Naive thymus-derived CD4-positive, alpha-beta T cell (primary cell): Measurements from ENCODE around the gene PISD. TPM values are rescaled to one million over a fixed set of nuclear protein-coding genes. Genes with fewer than 3 reads are reported as not detected.

Experiments used
- ATAC-seq: fragments of 150-1000 bp; cut with Tn5 transposase; 2 replicates; pipeline ENCODE4 v1.10.0; 2021; ENCODE audit warnings: mild to moderate bottlenecking, moderate library complexity
- CTCF ChIA-PET: fragments of 350-600 bp; sonication (Branson Sonifier 250); formaldehyde crosslinking; loops from one replicate; lab custom pipeline; 2021; ENCODE audit warnings: antibody characterized with exemption; lab: Charles Lee
- POLR2A ChIA-PET: fragments of 350-600 bp; sonication (Branson Sonifier 250); formaldehyde crosslinking; loops from one replicate; lab custom pipeline; 2021; ENCODE audit warnings: antibody characterized with exemption, inconsistent platforms; lab: Charles Lee
- DNase-seq, 9 donors: peaks; one replicate each; pipeline versions ENCODE4 v3.0.0 to v3.0.0-alpha.2; 2020 to 2022; ENCODE audit warnings: mixed read lengths in 1 of 9
- H3K27ac ChIP-seq: one replicate; pipeline ENCODE4 v1.7.0; 2013; ENCODE audit warnings: mild to moderate bottlenecking, low read depth, low read length, moderate library complexity
- H3K27me3 ChIP-seq, 2 donors: one replicate each; pipeline ENCODE4 v1.7.0; 2013; ENCODE audit warnings: low read length in 2 of 2, mild to moderate bottlenecking in 2 of 2, moderate library complexity in 2 of 2; ENCODE audit not compliant: control insufficient read depth in 2 of 2, insufficient read depth in 2 of 2
- H3K36me3 ChIP-seq, 3 experiments: 1 replicate in 2 of 3; 2 replicates in 1 of 3; pipeline ENCODE4 v1.7.0; 2013; ENCODE audit warnings: low read length in 3 of 3, mild to moderate bottlenecking in 3 of 3, moderate library complexity in 1 of 3; ENCODE audit not compliant: insufficient read depth in 3 of 3, control insufficient read depth in 2 of 3
- H3K4me1 ChIP-seq, 2 donors: one replicate each; pipeline ENCODE4 v1.7.0; 2013; ENCODE audit warnings: low read length in 2 of 2, mild to moderate bottlenecking in 2 of 2, moderate library complexity in 1 of 2; ENCODE audit not compliant: control insufficient read depth in 2 of 2, insufficient read depth in 2 of 2
- H3K4me3 ChIP-seq: 2 replicates; pipeline ENCODE4 v1.7.0; 2013; ENCODE audit warnings: mild to moderate bottlenecking, low read length
- H3K9me3 ChIP-seq, 3 experiments: 1 replicate in 2 of 3; 2 replicates in 1 of 3; pipeline ENCODE4 v1.7.0; 2013; ENCODE audit warnings: low read length in 3 of 3; ENCODE audit not compliant: control insufficient read depth in 2 of 3
- H3K27ac Mint-ChIP-seq, 9 donors: one replicate each; pipeline ENCODE4 v1.8.0; 2020 to 2022; ENCODE audit warnings: mixed read lengths in 9 of 9, mild to moderate bottlenecking in 8 of 9, moderate library complexity in 5 of 9, inconsistent platforms in 2 of 9
- H3K27me3 Mint-ChIP-seq, 5 donors: one replicate each; pipeline ENCODE4 v1.8.0; 2021 to 2022; ENCODE audit warnings: mixed read lengths in 5 of 5, mild to moderate bottlenecking in 1 of 5
- H3K36me3 Mint-ChIP-seq, 5 donors: one replicate each; pipeline ENCODE4 v1.8.0; 2020 to 2022; ENCODE audit warnings: mixed read lengths in 5 of 5, mild to moderate bottlenecking in 3 of 5, inconsistent platforms in 1 of 5
- H3K4me1 Mint-ChIP-seq, 7 donors: one replicate each; pipeline ENCODE4 v1.8.0; 2020 to 2022; ENCODE audit warnings: mixed read lengths in 7 of 7, mild to moderate bottlenecking in 3 of 7, inconsistent platforms in 1 of 7
- H3K4me3 Mint-ChIP-seq, 10 donors: one replicate each; pipeline ENCODE4 v1.8.0; 2020 to 2022; ENCODE audit warnings: mild to moderate bottlenecking in 10 of 10, mixed read lengths in 10 of 10, moderate library complexity in 6 of 10, inconsistent platforms in 2 of 10
- H3K9me3 Mint-ChIP-seq, 11 donors: one replicate each; pipeline ENCODE4 v1.8.0; 2020 to 2022; ENCODE audit warnings: mixed read lengths in 11 of 11, mild to moderate bottlenecking in 4 of 11, inconsistent platforms in 1 of 11, moderate library complexity in 1 of 11
- intact Hi-C, 2 donors: fragments of 100-400 bp; cut with micrococcal nuclease; formaldehyde crosslinking; loops; one replicate each; pipeline ENCODE4 v1.15.1; 2023
- polyA plus RNA-seq, 2 donors: library from polyadenylated mRNA; unstranded; fragments of 300-500 nt; fragmentation: Illumina TruSeq; gene quantifications; one replicate each; pipeline ENCODE4 v1.2.3, GENCODE V29; 2021
- total RNA-seq, 6 experiments: library from RNA in 5 of 6; stranded (reverse) in 5 of 6; gene quantifications; 1 replicate in 5 of 6; 2 replicates in 1 of 6; pipeline ENCODE4 v1.2.3 and lab custom pipeline; 2021 to 2026

PISD gene
- total and polyA plus RNA-seq, 7 experiments from 2014 or later = 15.3 to 47.8 (median 31.5) TPM

- CTCF ChIA-PET = interaction anchor here (0.7 to 2.8 kb wide), 2 partner anchors 44 to 73 kb away, joined by 3 to 16 read pairs; no protein-coding TSS in a partner anchor
- Mint-ChIP-seq H3K4me1 (peaks cover 23 to 63% (median 38%) of the 10 kb centered on the region in 7 donors), H3K4me3 (peak overlapping the region; percentile 61 to 92 (median 85)), H3K9me3 (peaks cover 0 to 6% (median 0%) of the 10 kb centered on the region in 11 donors), H3K27ac (peak overlapping the region; percentile 77 to 96 (median 91)), H3K27me3 (no peaks in the 10 kb centered on the region), H3K36me3 (peaks cover 0 to 3% (median 0%) of the 10 kb centered on the region in 5 donors)
- H3K4me1 ChIP-seq = peaks cover 16 to 19% of the 10 kb centered on the region in 2 donors
- POLR2A ChIA-PET = interaction anchor here (0.9 to 2.0 kb wide), 12 partner anchors 9 to 343 kb away, joined by 3 to 12 read pairs (median 5); partner anchors contain the start of genes PIK3IP1 and PISD
- H3K36me3 ChIP-seq = no peaks in the 10 kb centered on the region
- intact Hi-C loops = loop anchor here (1.0 to 10.0 kb wide), 13 partner anchors 33 to 525 kb away; partner anchors contain the start of genes DRG1 (in 2 of the 2), EIF4ENIF1 (in 2 of the 2), PISD (in 2 of the 2) and SFI1 (in 2 of the 2)
- peak overlapping the region; percentile 74 for H3K4me3 ChIP-seq
- ATAC-seq = no peak
- H3K27me3 ChIP-seq = no peaks in the 10 kb centered on the region
- DNase-seq = peak in 1 of 9 donors; percentile 23
- H3K27ac ChIP-seq = peak overlapping the region; percentile 95
- no peaks in the 10 kb centered on the region for H3K9me3 ChIP-seq
These were observed 32.3 kb downstream of the PISD start for GRCh38 chr22:31629741-31630184.

GRCh38 chr22:31628969-31629708 is 32.9 kb downstream of the PISD start:
- peak overlapping the region; percentile 74 for H3K4me3 ChIP-seq

GRCh38 chr22:31628362-31628761 is 33.7 kb downstream of the PISD start:
- ChIA-PET CTCF (interaction anchor here (0.6 kb wide), 1 partner anchor 48 kb away, joined by 3 read pairs; no protein-coding TSS in a partner anchor), POLR2A (interaction anchor here (0.5 kb wide), 2 partner anchors 276 to 321 kb away, joined by 3 to 4 read pairs; no protein-coding TSS in a partner anchor)
- Mint-ChIP-seq H3K36me3 (peaks cover 0 to 3% (median 0%) of the 10 kb centered on the region in 5 donors), H3K4me3 (peak overlapping the region in 9 of 10 donors; percentile 18 to 89 (median 81)), H3K4me1 (peaks cover 27 to 65% (median 33%) of the 10 kb centered on the region in 7 donors), H3K9me3 (peaks cover 0 to 9% (median 0%) of the 10 kb centered on the region in 11 donors), H3K27ac (peak overlapping the region; percentile 77 to 96 (median 90)), H3K27me3 (no peaks in the 10 kb centered on the region)
- Histone ChIP-seq H3K4me3 (no peak overlapping the region), H3K36me3 (peaks cover 0 to 6% (median 0%) of the 10 kb centered on the region in 3 experiments), H3K4me1 (peaks cover 16 to 19% of the 10 kb centered on the region in 2 donors), H3K27ac (peak overlapping the region; percentile 95), H3K9me3 (no peaks in the 10 kb centered on the region), H3K27me3 (no peaks in the 10 kb centered on the region)
- ATAC-seq (no peak), DNase-seq (no peak)
- intact Hi-C loops = no loop called here

More at GRCh38 chr22:31628969-31629708, 32.9 kb downstream of the PISD start:
- POLR2A ChIA-PET = interaction anchor here (2.0 kb wide), 1 partner anchor 9 kb away, joined by 11 read pairs; no protein-coding TSS in a partner anchor
- peak overlapping the region; percentile 95 for H3K27ac ChIP-seq
- H3K36me3 ChIP-seq = no peaks in the 10 kb centered on the region
- no peaks in the 10 kb centered on the region for H3K27me3 ChIP-seq
- H3K27me3 Mint-ChIP-seq = no peaks in the 10 kb centered on the region
- H3K4me3 Mint-ChIP-seq = peak overlapping the region; percentile 61 to 92 (median 85)
- peak overlapping the region; percentile 77 to 96 (median 91) for H3K27ac Mint-ChIP-seq
- peaks cover 16 to 19% of the 10 kb centered on the region in 2 donors for H3K4me1 ChIP-seq
- peaks cover 0 to 9% (median 0%) of the 10 kb centered on the region in 11 donors for H3K9me3 Mint-ChIP-seq
- H3K4me1 Mint-ChIP-seq = peaks cover 29 to 69% (median 38%) of the 10 kb centered on the region in 7 donors
- CTCF ChIA-PET = interaction anchor here (2.8 kb wide), 1 partner anchor 73 kb away, joined by 16 read pairs; no protein-coding TSS in a partner anchor
- DNase-seq = peak in 2 of 9 donors; percentile 24 to 31
- H3K36me3 Mint-ChIP-seq = peaks cover 0 to 3% (median 0%) of the 10 kb centered on the region in 5 donors
- no peak for ATAC-seq
- no peaks in the 10 kb centered on the region for H3K9me3 ChIP-seq
- intact Hi-C loops = no loop called here

- intact Hi-C loops = no loop called here
- CTCF ChIA-PET = no interaction called here
These were observed 34.7 kb downstream of the PISD start for GRCh38 chr22:31627223-31627731.

GRCh38 chr22:31626427-31627150 is 35.4 kb downstream of the PISD start:
- Histone ChIP-seq H3K4me1 (peaks cover 16 to 19% of the 10 kb centered on the region in 2 donors), H3K27me3 (no peaks in the 10 kb centered on the region), H3K27ac (peak overlapping the region; percentile 95), H3K9me3 (no peaks in the 10 kb centered on the region), H3K4me3 (no peak overlapping the region), H3K36me3 (peaks cover 0 to 18% (median 0%) of the 10 kb centered on the region in 3 experiments)
- ChIA-PET POLR2A (no interaction called here), CTCF (interaction anchor here (0.6 kb wide), 1 partner anchor 63 kb away, joined by 3 read pairs; no protein-coding TSS in a partner anchor)
- H3K27me3 Mint-ChIP-seq = no peaks in the 10 kb centered on the region
- H3K27ac Mint-ChIP-seq = peak overlapping the region; percentile 38 to 93 (median 89)
- peak in 1 of 9 donors; percentile 21 for DNase-seq
- H3K4me1 Mint-ChIP-seq = peaks cover 27 to 64% (median 32%) of the 10 kb centered on the region in 7 donors
- H3K4me3 Mint-ChIP-seq = peak overlapping the region in 2 of 10 donors; percentile 3 to 17
- ATAC-seq = no peak
- intact Hi-C loops = no loop called here
- H3K36me3 Mint-ChIP-seq = peaks cover 0 to 3% (median 0%) of the 10 kb centered on the region in 5 donors
- peaks cover 0 to 9% (median 0%) of the 10 kb centered on the region in 11 donors for H3K9me3 Mint-ChIP-seq

More at GRCh38 chr22:31627223-31627731, 34.7 kb downstream of the PISD start:
- Histone ChIP-seq H3K9me3 (no peaks in the 10 kb centered on the region), H3K4me1 (peaks cover 16 to 19% of the 10 kb centered on the region in 2 donors), H3K27ac (peak overlapping the region; percentile 95), H3K36me3 (peaks cover 0 to 12% (median 0%) of the 10 kb centered on the region in 3 experiments), H3K4me3 (no peak overlapping the region), H3K27me3 (no peaks in the 10 kb centered on the region)
- Mint-ChIP-seq H3K4me1 (peaks cover 27 to 63% (median 33%) of the 10 kb centered on the region in 7 donors), H3K4me3 (no peak overlapping the region), H3K27ac (peak overlapping the region; percentile 38 to 93 (median 89)), H3K36me3 (peaks cover 0 to 3% (median 0%) of the 10 kb centered on the region in 5 donors), H3K9me3 (peaks cover 0 to 9% (median 0%) of the 10 kb centered on the region in 11 donors), H3K27me3 (no peaks in the 10 kb centered on the region)
- ATAC-seq (no peak), DNase-seq (no peak)
- POLR2A ChIA-PET = no interaction called here
